ENCODE data around the gene NEK10.

NEK10 gene

GRCh38 chr3:27220166-27220565, 149.0 kb downstream of the NEK10 start:
- no peak for DNase-seq

GRCh38 chr3:27219127-27219845, 149.9 kb downstream of the NEK10 start:
- no peak for DNase-seq

- no peak for DNase-seq
These were observed 152.1 kb downstream of the NEK10 start for GRCh38 chr3:27216955-27217552.

GRCh38 chr3:27216295-27216855, 152.8 kb downstream of the NEK10 start:
- no peak for DNase-seq

- no peak for DNase-seq
These were observed 155.7 kb downstream of the NEK10 start for GRCh38 chr3:27213450-27213849.

GRCh38 chr3:27209617-27210264, 159.4 kb downstream of the NEK10 start:
- no peak for DNase-seq

- no peak for DNase-seq
These were observed 160.1 kb downstream of the NEK10 start for GRCh38 chr3:27208961-27209616.

- DNase-seq, result no peak
These were observed 166.2 kb downstream of the NEK10 start for GRCh38 chr3:27202959-27203358.

- DNase-seq, result no peak
These were observed 167.7 kb downstream of the NEK10 start for GRCh38 chr3:27201492-27201891.

GRCh38 chr3:27200721-27201489, 168.3 kb downstream of the NEK10 start:
- DNase-seq, result no peak

GRCh38 chr3:27194861-27195483, 174.2 kb downstream of the NEK10 start:
- no peak for DNase-seq

GRCh38 chr3:27193056-27193455, 176.1 kb downstream of the NEK10 start:
- no peak for DNase-seq

GRCh38 chr3:27186013-27186412, 183.2 kb downstream of the NEK10 start:
- DNase-seq, result no peak

GRCh38 chr3:27185231-27185989, 183.8 kb downstream of the NEK10 start:
- DNase-seq, result no peak

GRCh38 chr3:27184261-27184660, 184.9 kb downstream of the NEK10 start:
- DNase-seq, result no peak

- no peak for DNase-seq
These were observed 192.9 kb downstream of the NEK10 start for GRCh38 chr3:27176256-27176655.

- no peak for DNase-seq
These were observed 194.7 kb downstream of the NEK10 start for GRCh38 chr3:27174530-27174929.

GRCh38 chr3:27171113-27171512, 198.1 kb downstream of the NEK10 start:
- DNase-seq, result no peak

GRCh38 chr3:27166888-27167287, 202.3 kb downstream of the NEK10 start:
- DNase-seq, result no peak

GRCh38 chr3:27165321-27165721, 203.9 kb downstream of the NEK10 start:
- DNase-seq, result no peak

GRCh38 chr3:27160779-27161287, 208.3 kb downstream of the NEK10 start:
- DNase-seq, result no peak

Data from stimulated activated CD4-positive, alpha-beta T cell treated with anti-CD3 and anti-CD28 coated beads, Interleukin-2, amount 100 ng/mL, for 48 hours (primary cell).